HG02571 (cell line): ENCODE results near the gene SPATA45.
A peak's percentile ranks its signal among the peaks of the same experiment; 100 is the strongest.
"Not testable (repeated sequence)": the region's sequence is repeated elsewhere in the genome, so short reads cannot be mapped to it uniquely, and the experiment has no call there.

Source experiments
- ATAC-seq: cut with Tn5 transposase; IDR thresholded peaks from one replicate; pipeline ENCODE4 v1.9.1; 2021; ENCODE audit warnings: mild to moderate bottlenecking, moderate library complexity; ENCODE audit not compliant: unreplicated experiment

SPATA45 gene

GRCh38 chr1:212847549-212847948 is at the start of gene SPATA45:
Gene SPATA45, minus strand, starts transcription at chr1:212847649. Its CDS starts 11,500 bp downstream, at chr1:212836149.
- ATAC-seq = no peak

- ATAC-seq = no peak
Observed at GRCh38 chr1:212892108-212892507, 44.7 kb upstream of the SPATA45 start.

- ATAC-seq = no peak
Observed at GRCh38 chr1:212884592-212884991, 37.1 kb upstream of the SPATA45 start.

DNA sequence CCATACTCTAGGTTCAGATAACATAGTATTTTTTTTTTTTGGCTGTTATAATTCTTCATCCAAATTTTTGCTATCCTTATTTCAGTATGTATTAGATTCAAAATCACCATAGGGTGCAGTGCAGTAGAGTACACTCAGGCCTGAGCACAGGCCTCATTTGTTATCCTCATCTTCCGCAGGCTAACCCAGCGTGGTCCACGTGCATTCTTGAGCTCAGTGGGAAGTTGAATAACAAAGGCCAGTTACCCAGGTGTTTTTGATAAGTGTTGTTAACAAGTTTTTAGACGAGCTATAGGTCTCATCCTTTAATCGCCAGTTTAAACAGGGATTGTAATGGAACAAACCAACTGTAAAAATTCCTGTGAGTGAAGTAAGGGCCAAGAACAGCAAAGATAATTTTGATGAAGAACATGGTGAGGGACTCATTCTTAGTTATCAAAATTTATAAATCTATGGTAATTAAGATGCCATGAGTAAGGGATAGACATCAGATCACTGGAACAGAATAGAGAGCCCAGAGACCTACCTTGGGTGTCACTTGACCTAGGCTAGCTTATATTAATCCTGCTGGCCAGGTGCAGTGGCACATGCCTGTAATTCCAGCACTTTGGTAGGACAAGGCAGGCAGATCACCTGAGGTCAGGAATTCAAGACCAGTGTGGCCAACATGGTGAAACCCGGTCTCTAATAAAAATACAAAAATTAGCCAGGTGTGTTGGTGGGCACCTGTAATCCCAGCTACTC is 32.7 kb upstream of the SPATA45 start:
- no peak for ATAC-seq

- no peak for ATAC-seq
Observed at GRCh38 chr1:212878418-212878817, 31.0 kb upstream of the SPATA45 start.

DNA sequence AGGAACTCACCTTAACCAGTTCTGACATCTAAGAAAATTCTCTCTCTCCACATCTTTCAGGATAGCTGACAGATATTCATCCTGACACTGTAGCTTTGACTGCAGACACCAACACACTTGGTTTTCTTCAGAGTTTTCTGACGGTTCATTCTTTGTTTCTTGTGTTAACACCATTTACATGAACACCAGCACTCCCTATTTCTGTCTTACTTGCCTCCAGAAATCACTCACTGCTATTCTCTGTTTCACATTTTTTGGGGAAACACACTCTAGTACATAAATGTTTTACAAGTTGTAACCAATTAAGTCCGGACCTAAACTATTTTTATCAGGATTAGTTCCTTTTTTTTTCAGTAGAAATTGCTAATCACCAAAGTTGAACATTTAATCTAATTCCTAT is 26.1 kb upstream of the SPATA45 start:
- ATAC-seq = peak; percentile 67

DNA sequence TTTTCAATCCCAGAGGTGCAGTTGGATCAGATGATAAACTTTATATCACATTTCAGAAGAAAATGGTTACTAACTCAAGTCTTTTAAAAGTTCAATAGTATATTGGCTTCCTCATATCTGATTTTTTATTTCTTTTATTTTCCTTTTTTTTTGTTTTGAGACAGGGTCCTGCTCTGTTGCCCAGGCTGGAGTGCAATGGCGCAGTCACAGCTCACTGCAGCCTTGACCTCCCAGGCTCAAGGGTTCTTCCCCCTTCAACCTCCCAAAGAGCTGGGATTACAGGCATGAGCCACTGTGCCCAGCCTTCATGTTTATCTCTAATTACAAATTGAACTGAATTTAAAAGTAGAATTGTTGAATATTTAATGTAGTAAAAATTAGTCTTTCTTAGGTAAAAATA is 24.5 kb upstream of the SPATA45 start:
- ATAC-seq = no peak

GRCh38 chr1:212867192-212867591 is 19.7 kb upstream of the SPATA45 start:
- no peak for ATAC-seq

DNA sequence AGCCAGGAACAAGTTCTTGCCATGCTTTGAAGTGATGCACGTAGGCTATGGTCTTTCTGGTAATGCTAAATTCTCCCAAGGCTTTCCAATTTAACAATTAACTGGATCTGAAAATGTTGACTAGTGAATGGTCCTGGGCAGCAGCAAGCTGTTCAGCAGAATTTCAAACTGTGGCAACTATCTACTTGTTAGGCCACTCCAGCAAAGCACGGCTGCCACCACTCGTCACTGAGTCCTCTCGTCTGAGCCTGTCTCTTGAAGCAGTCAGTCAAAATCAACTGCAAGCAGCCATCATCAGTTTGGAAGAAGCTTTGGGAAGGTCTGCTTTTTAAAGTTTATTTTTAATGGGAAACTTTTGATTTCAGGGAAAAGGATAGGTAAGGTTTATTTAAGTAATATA is 16.8 kb upstream of the SPATA45 start:
- ATAC-seq = no peak

DNA sequence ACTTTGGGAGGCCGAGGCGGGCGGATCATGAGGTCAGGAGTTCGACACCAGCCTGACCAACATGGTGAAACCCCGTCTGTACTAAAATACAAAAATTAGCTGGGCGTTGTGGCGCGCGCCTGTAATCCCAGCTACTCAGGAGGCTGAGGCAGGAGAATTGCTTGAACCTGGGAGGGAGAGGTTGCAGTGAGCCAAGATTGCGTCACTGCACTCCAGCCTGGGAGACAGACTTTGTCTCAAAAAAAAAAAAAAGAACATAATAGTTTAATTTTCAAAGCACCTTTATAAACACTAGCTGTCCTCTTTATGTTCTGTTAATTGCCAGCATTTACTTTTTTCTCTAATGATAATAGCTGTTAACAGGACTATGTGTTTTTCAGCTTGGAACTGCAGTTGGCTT is 15.9 kb upstream of the SPATA45 start:
- ATAC-seq = not testable (repeated sequence)

DNA sequence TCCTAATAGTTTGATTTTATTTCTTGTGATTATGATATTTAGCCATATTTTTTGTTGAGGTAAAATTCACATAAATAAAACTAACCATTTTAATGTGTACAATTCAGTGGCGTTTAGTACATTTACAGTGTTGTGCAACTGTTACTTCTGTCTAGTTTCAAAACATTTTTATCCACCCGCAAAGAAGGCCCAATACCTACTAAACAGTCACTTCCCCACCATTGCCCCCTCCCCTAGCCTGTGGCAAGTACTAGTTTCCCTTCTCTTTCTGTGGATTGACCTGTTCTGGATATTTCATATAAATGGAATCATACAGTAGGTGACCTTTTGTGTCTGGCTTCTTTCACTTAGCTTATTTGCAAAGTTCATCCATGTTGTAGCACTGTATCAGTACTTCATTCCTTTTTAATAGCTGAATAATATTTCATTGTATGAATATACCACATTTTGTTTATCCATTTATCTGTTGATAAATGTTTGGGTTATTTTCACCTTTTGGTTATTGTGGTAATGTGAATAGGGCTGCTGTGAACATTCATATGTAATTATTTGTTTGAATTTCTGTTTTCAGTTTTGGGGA is 14.8 kb upstream of the SPATA45 start:
- no peak for ATAC-seq

GRCh38 chr1:212860713-212861581 is 13.5 kb upstream of the SPATA45 start:
- no peak for ATAC-seq

GRCh38 chr1:212858461-212859265 is 11.2 kb upstream of the SPATA45 start:
- peak; percentile 18 for ATAC-seq

DNA sequence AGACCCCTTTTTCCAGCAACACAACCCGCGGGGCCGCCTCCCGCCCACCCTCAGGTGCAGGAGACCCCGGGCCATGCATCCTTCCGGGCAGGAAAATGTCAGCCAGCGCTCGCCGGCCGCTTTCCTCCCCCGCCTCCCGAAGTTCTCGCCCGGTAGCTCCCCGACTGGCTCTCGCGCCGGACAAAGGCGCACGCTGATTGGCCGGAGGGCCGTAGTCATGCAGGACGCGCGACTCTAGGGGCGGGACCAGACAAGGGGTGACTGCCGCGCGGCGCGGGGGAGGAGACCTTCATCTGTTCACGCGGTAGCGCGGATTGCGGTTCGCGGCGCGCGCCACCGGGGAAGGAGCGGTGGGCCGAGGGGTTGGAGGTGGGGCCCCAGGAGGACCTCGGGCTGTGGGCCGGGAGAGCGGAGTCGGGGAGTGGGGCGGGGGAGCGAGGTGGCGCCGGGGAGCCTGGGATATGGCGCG is 10.6 kb upstream of the SPATA45 start, which contains the start of gene FLVCR1:
Gene FLVCR1, plus strand, starts transcription at position 284 of the 469 bp plus-strand sequence. Its CDS starts 178 bp downstream, at position 462.
- ATAC-seq = peak; percentile 96

- ATAC-seq = no peak
Observed at GRCh38 chr1:212856755-212857154, 9.3 kb upstream of the SPATA45 start.

- ATAC-seq = no peak
Observed at GRCh38 chr1:212853658-212854057, 6.2 kb upstream of the SPATA45 start.

DNA sequence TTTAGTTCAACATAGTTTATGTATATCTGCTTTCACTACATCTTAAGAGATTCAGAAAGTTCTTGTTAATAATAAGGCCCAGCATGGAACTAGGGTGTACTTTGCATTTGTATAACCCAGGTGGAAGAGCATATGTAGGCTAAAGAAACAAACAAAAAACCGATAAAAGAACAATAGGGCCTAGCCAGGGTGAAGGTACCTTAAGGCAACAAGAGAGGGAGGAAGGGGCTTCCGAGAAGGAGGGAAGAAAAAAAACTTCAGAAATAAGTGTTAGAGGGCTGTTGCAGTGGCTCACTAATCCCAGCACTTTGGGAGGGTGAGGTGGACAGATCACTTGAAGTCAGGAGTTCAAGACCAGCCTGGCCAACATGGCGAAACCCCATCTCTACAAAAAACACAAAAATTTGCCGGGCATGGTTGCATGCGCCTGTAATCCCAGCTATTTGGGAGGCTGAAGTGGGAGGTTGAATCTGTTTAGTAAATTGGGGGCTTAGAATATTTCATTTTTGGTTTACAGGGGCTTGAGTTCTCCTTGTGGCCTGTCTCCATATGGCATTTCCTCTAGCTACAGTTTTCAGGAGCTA is 4.7 kb upstream of the SPATA45 start:
- ATAC-seq = no peak

DNA sequence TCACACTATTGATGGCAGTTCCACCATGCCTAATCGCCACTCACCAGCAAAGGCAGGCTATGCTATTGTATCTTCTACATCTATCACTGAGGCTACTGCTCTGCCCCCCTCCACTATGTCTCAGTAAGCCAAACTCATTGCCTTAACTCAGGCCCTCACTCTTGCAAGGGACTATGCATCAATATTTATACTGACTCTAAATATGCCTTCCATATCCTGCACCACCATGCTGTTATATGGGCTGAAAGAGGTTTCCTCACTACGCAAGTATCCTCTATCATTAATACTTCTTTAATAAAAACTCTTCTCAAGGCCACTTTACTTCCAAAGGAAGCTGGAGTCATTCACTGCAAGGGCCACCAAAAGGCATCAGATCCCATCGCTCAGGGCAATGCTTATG is 2.9 kb downstream of the SPATA45 start:
- not testable (repeated sequence) for ATAC-seq

GRCh38 chr1:212838145-212838544 is 9.3 kb downstream of the SPATA45 start:
- ATAC-seq = no peak
